SK-N-SH (cell line): ENCODE measurements around the gene COL8A1. TPM values are rescaled to one million over a fixed set of nuclear protein-coding genes. Genes with fewer than 3 reads are reported as not detected.

ENCODE experiments used
- CTCF ChIA-PET: fragments of 300-600, 350-600 bp; formaldehyde crosslinking; extraction: SDS; loops from one replicate; lab custom pipeline; 2021; lab: Yijun Ruan, JAX
- POLR2A ChIA-PET: fragments of 350-600 bp; sonication (Branson Sonifier 250); formaldehyde crosslinking; extraction: SDS; loops from one replicate; lab custom pipeline; 2020; ENCODE audit warnings: antibody characterized with exemption, inconsistent platforms; lab: Yijun Ruan, JAX
- DNase-seq: peaks from one replicate; pipeline ENCODE4 v3.0.0; 2012
- H2AFZ ChIP-seq: fragments of 200-600 bp; sonication (generic); 2 replicates; pipeline ENCODE4 v1.8.1; 2016; ENCODE audit warnings: antibody characterized with exemption, mild to moderate bottlenecking, low read depth
- H3F3A ChIP-seq: fragments of 200-600 bp; sonication (generic); replicated peaks from 2 replicates; pipeline ENCODE3; 2016; ENCODE audit warnings: antibody characterized with exemption, mild to moderate bottlenecking; ENCODE audit not compliant: insufficient read depth
- H3K27ac ChIP-seq, 2 experiments: fragments of 200-500 bp in 1 of 2; fragments of 200-600 bp in 1 of 2; sonication (Bioruptor generic) in 1 of 2; sonication (generic), shearing (Covaris generic) in 1 of 2; 2 replicates each; pipeline versions ENCODE4 v1.5.1 to v1.6.1; 2014 to 2016; ENCODE audit warnings: low read depth in 2 of 2, inconsistent platforms in 1 of 2, low read length in 1 of 2, mild to moderate bottlenecking in 1 of 2, mixed read lengths in 1 of 2
- H3K27me3 ChIP-seq: fragments of 200-600 bp; sonication (generic), shearing (Covaris generic); 2 replicates; pipeline ENCODE4 v1.6.1; 2016; ENCODE audit warnings: mixed run types; ENCODE audit not compliant: insufficient read depth
- H3K36me3 ChIP-seq, 2 experiments: fragments of 200-500 bp in 1 of 2; fragments of 200-600 bp in 1 of 2; sonication (Bioruptor generic) in 1 of 2; sonication (generic) in 1 of 2; replicated peaks in 1 of 2; 2 replicates each; pipeline versions ENCODE3 to v1.5.1; 2014 to 2016; ENCODE audit warnings: low read length in 1 of 2, mild to moderate bottlenecking in 1 of 2; ENCODE audit not compliant: insufficient read depth in 2 of 2, control insufficient read depth in 1 of 2
- H3K4me1 ChIP-seq, 2 experiments: fragments of 200-500 bp in 1 of 2; fragments of 200-600 bp in 1 of 2; sonication (Bioruptor generic) in 1 of 2; sonication (generic), shearing (Covaris generic) in 1 of 2; 2 replicates each; pipeline versions ENCODE4 v1.5.1 to v1.6.1; 2014 to 2016; ENCODE audit warnings: low read depth in 1 of 2, low read length in 1 of 2, mixed run types in 1 of 2; ENCODE audit not compliant: insufficient read depth in 2 of 2, control insufficient read depth in 1 of 2
- H3K4me2 ChIP-seq: fragments of 200-600 bp; sonication (generic), shearing (Covaris generic); 2 replicates; pipeline ENCODE4 v1.6.1; 2017; ENCODE audit warnings: mixed run types
- H3K4me3 ChIP-seq, 2 experiments: fragments of 200-500 bp in 1 of 2; fragments of 200-600 bp in 1 of 2; sonication (Bioruptor generic) in 1 of 2; sonication (generic), shearing (Covaris generic) in 1 of 2; 2 replicates each; pipeline versions ENCODE4 v1.5.1 to v1.8.1; 2014 to 2016; ENCODE audit warnings: low read depth in 2 of 2, inconsistent platforms in 1 of 2, low read length in 1 of 2, mild to moderate bottlenecking in 1 of 2, mixed read lengths in 1 of 2, moderate library complexity in 1 of 2
- H3K79me2 ChIP-seq: fragments of 200-600 bp; sonication (generic); 2 replicates; pipeline ENCODE4 v1.8.1; 2017; ENCODE audit warnings: mild to moderate bottlenecking; ENCODE audit not compliant: insufficient read depth
- H3K9ac ChIP-seq: fragments of 200-600 bp; sonication (generic); 2 replicates; pipeline ENCODE4 v1.6.1; 2017; ENCODE audit warnings: mixed run types
- H3K9me2 ChIP-seq: fragments of 200-600 bp; sonication (generic); 2 replicates; pipeline ENCODE4 v1.6.1; 2017; ENCODE audit warnings: mixed run types
- H3K9me3 ChIP-seq: fragments of 200-600 bp; sonication (generic); 2 replicates; pipeline ENCODE4 v1.6.1; 2017; ENCODE audit warnings: mixed run types, mild to moderate bottlenecking, moderate library complexity
- H4K20me1 ChIP-seq: fragments of 200-600 bp; sonication (generic); 2 replicates; pipeline ENCODE4 v1.6.1; 2017; ENCODE audit warnings: mild to moderate bottlenecking, mixed run types; ENCODE audit not compliant: insufficient read depth
- ELF1 ChIP-seq: IDR thresholded peaks from 2 replicates; pipeline ENCODE4 v1.4.0; 2012
- EZH2phosphoT487 ChIP-seq: fragments of 200-600 bp; sonication (generic); IDR thresholded peaks from 2 replicates; pipeline ENCODE4 v1.6.1; 2017; ENCODE audit warnings: low read depth, mixed run types, mild to moderate bottlenecking, antibody characterized with exemption, moderate library complexity, borderline replicate concordance
- FOXJ3 ChIP-seq: sonication (generic); formaldehyde crosslinking; IDR thresholded peaks from 2 replicates; pipeline ENCODE4 v1.5.1; 2020; ENCODE audit warnings: mild to moderate bottlenecking, missing genetic modification reagents
- GATA2 ChIP-seq: sonication (generic); formaldehyde crosslinking; IDR thresholded peaks from 2 replicates; pipeline ENCODE4 v1.5.0; 2020; ENCODE audit warnings: mild to moderate bottlenecking, missing genetic modification reagents
- JUND ChIP-seq: IDR thresholded peaks from 2 replicates; pipeline ENCODE4 v1.4.0; 2012
- MEF2A ChIP-seq: IDR thresholded peaks from 2 replicates; pipeline ENCODE4 v1.4.0; 2012; ENCODE audit warnings: low read depth, borderline replicate concordance
- MXI1 ChIP-seq: IDR thresholded peaks from 2 replicates; pipeline ENCODE4 v1.6.1; 2012; ENCODE audit warnings: mild to moderate bottlenecking, low read depth, low read length, improper control_type of control experiment
- NFIC ChIP-seq: IDR thresholded peaks from 2 replicates; pipeline ENCODE4 v1.4.0; 2012; ENCODE audit warnings: borderline replicate concordance
- NRF1 ChIP-seq: IDR thresholded peaks from 2 replicates; pipeline ENCODE4 v1.6.1; 2012; ENCODE audit warnings: low read depth, mild to moderate bottlenecking, low read length
- RFX5 ChIP-seq: IDR thresholded peaks from 2 replicates; pipeline ENCODE4 v1.6.1; 2012; ENCODE audit warnings: mild to moderate bottlenecking, improper control_type of control experiment, low read length
- RXRA ChIP-seq: IDR thresholded peaks from 2 replicates; pipeline ENCODE4 v1.4.0; 2012; ENCODE audit warnings: low read depth, mild to moderate bottlenecking, borderline replicate concordance
- SIN3A ChIP-seq: IDR thresholded peaks from 2 replicates; pipeline ENCODE4 v1.6.1; 2012; ENCODE audit warnings: low read depth, mild to moderate bottlenecking, low read length, moderate library complexity, borderline replicate concordance
- YY1 ChIP-seq: IDR thresholded peaks from 2 replicates; pipeline ENCODE4 v1.4.0; 2012; ENCODE audit warnings: low read depth, mild to moderate bottlenecking
- WGBS: methylation state at CpG from one replicate; pipeline ENCODE4 v1.1.6; 2017; ENCODE audit warnings: low lambda C conversion rate; 5-methylcytosine and 5-hydroxymethylcytosine counted together
- polyA plus RNA-seq, 3 experiments: library from polyadenylated mRNA; depleted of rRNA; stranded (reverse); fragments of >200 nt; gene quantifications; 2 replicates each; pipeline ENCODE4 v1.2.3, GENCODE V29; 2012
- TF ChIP-seq, protein P1 (sequence below): IDR thresholded peaks from 2 replicates; pipeline ENCODE4; 2012

Gene COL8A1
- polyA plus RNA-seq, 1 of the 3 experiments (the other 2 are of a cell fraction), result 4.0 TPM

DNA sequence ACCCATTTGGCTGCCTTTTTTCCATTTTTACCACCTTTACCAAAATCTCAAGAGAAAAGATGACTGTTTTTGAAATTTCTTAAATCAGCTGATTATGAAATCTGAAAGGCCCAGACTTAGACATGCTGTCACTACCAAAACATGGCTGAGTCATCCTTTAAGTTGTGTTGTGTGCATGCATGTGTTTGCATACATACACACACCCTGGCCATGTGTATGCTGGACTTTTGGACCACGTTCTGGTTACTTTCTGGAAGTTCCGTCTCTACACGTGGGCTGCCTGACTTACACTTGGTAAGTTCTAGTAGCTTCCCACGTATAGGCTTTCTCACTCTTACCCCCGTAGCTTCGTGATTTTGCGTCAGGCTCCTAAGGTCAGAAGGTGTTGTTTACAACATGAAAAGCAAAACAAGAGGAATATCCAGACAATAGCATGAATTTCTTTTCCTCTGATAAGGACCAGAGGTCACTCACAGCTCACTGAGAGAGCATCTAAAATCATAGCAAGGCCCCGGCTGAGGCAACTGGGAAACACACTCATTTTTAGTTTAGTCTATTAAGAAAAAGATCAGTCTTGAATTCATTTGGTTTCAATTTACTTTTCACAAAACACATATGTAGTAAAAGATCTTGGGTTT lies 62.4 kb downstream of the COL8A1 start:
- DNase-seq, result no peak
- H3K9me3 ChIP-seq, result no peaks in the 10 kb centered on the region
- no peak overlapping the region for H2AFZ ChIP-seq
- peaks cover 10% of the 10 kb centered on the region; the same call in 1 of the 2 replicates for H3K27me3 ChIP-seq
- POLR2A ChIA-PET, result no interaction called here
- H3K4me2 ChIP-seq, result no peak overlapping the region
- CTCF ChIA-PET, result interaction anchor here (1.6 kb wide), 1 partner anchor 13 kb away, joined by 7 read pairs; no protein-coding TSS in a partner anchor
- no peak overlapping the region for H3K27ac ChIP-seq
- no peaks in the 10 kb centered on the region for H3K9me2 ChIP-seq
- no peaks in the 10 kb centered on the region; a peak in 2 of 4 replicates for H3K4me1 ChIP-seq
- H3K9ac ChIP-seq, result no peak overlapping the region
- TF ChIP-seq JUND, result no peak
- TF ChIP-seq, all 33 proteins: peak for 0
- 57% methylated on average over 8 of the region's 8 CpGs for WGBS
- H3K79me2 ChIP-seq, result no peaks in the 10 kb centered on the region
- H4K20me1 ChIP-seq, result no peaks in the 10 kb centered on the region
- no peaks in the 10 kb centered on the region for H3K36me3 ChIP-seq
- H3K4me3 ChIP-seq, result no peak overlapping the region
- H3F3A ChIP-seq, result no peaks in the 10 kb centered on the region

DNA sequence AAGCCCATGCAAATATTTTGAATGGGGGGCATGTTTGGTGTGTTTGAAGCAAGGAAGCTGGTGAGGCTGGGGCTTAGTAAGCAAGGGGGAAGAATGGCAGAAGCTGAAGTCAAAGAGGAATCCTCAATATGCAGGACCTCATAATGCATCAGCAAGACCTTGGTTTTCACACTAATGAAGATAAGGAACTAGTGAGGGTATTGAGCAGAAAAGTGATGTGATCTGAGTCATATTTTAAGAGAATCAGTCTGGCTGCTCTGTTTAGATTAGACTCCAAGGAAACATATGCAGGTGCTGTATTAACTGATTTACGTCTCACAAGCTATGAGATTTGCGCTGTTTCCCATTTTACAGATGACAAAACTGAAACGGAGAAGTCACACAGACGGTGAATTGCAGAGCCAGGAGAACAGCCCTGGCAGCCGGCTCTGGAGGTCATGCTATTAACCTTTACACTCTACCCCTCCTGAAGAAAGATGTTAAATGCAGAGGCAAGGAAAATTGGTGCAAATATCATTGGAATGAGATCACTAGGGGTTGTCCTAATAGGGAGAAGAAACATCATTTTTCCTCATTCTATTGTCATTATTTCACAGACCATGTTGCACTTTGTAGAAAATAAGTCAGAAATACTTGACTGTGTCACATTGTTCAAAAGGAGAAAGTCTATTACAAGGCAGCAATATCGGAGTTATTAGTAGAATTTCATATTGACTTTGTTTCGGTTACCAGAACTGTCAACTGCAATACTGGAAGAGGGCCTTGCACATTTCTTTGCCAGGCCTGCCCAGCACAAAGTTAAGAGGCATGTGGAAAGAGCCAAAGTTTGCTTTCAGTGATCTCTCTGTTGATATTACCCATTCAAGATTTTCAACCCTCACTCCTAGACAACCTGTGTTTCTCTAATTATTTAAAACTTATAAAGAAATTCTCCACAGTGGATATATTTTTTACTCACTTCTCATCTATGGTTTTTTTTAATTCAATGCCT lies 64.9 kb downstream of the COL8A1 start:
- Histone ChIP-seq H3K36me3 (no peaks in the 10 kb centered on the region), H3K4me2 (no peak overlapping the region), H4K20me1 (no peaks in the 10 kb centered on the region), H3K4me3 (no peak overlapping the region), H2AFZ (no peak overlapping the region), H3K9me3 (no peaks in the 10 kb centered on the region), H3K27ac (no peak overlapping the region), H3K9me2 (no peaks in the 10 kb centered on the region), H3K79me2 (no peaks in the 10 kb centered on the region), H3K27me3 (no peaks in the 10 kb centered on the region; the same call in 1 of the 2 replicates), H3K4me1 (no peaks in the 10 kb centered on the region; a peak in 2 of 4 replicates), H3K9ac (no peak overlapping the region), H3F3A (no peaks in the 10 kb centered on the region)
- ChIA-PET CTCF (interaction anchor here (0.6 kb wide), 1 partner anchor 73 kb away, joined by 3 read pairs; no protein-coding TSS in a partner anchor), POLR2A (no interaction called here)
- WGBS, result 29% methylated on average over 7 of the region's 7 CpGs
- no peak for DNase-seq
- TF ChIP-seq RXRA, result no peak
- TF ChIP-seq EZH2phosphoT487, result no peak
- TF ChIP-seq, protein P1, sequence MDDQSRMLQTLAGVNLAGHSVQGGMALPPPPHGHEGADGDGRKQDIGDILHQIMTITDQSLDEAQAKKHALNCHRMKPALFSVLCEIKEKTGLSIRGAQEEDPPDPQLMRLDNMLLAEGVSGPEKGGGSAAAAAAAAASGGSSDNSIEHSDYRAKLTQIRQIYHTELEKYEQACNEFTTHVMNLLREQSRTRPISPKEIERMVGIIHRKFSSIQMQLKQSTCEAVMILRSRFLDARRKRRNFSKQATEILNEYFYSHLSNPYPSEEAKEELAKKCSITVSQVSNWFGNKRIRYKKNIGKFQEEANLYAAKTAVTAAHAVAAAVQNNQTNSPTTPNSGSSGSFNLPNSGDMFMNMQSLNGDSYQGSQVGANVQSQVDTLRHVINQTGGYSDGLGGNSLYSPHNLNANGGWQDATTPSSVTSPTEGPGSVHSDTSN, result no peak
- TF ChIP-seq MEF2A, result no peak
- TF ChIP-seq JUND, result no peak
- TF ChIP-seq NRF1, result no peak
- no peak for TF ChIP-seq FOXJ3 (CRISPR knock-in tag)
- no peak for TF ChIP-seq GATA2 (CRISPR knock-in tag)
- TF ChIP-seq ELF1, result no peak
- TF ChIP-seq MXI1, result no peak
- TF ChIP-seq RFX5, result no peak
- no peak for TF ChIP-seq SIN3A
- TF ChIP-seq YY1, result no peak
- TF ChIP-seq NFIC, result no peak
